Cardiac muscle cell (in vitro differentiated cells and primary cell): ENCODE data around the gene SASH1. TPM values are rescaled to one million over a fixed set of nuclear protein-coding genes. Genes with fewer than 3 reads are reported as not detected.
"Not testable (repeated sequence)": the region's sequence is repeated elsewhere in the genome, so short reads cannot be mapped to it uniquely, and the experiment has no call there.

ENCODE experiments used
- DNase-seq, 2 donors: peaks; one replicate each; pipeline versions ENCODE4 v3.0.0 to v3.0.0-alpha.2; 2010 to 2017; ENCODE audit warnings: low read depth in 1 of 2, low spot score in 1 of 2
- H3K27ac ChIP-seq: fragments of 200-600 bp; sonication (generic); 2 replicates; pipeline ENCODE4 v1.5.1; 2016
- H3K27me3 ChIP-seq: fragments of 200-600 bp; sonication (generic); 2 replicates; pipeline ENCODE4 v1.6.0; 2016; ENCODE audit warnings: control low read depth
- H3K36me3 ChIP-seq: fragments of 200-600 bp; sonication (generic); 2 replicates; pipeline ENCODE4 v1.5.1; 2016; ENCODE audit warnings: control low read depth
- H3K4me1 ChIP-seq: fragments of 200-600 bp; sonication (generic); 2 replicates; pipeline ENCODE4 v1.8.1; 2017; ENCODE audit warnings: low read depth, mild to moderate bottlenecking, mixed run types
- H3K4me3 ChIP-seq: fragments of 200-600 bp; sonication (generic); 2 replicates; pipeline ENCODE4 v1.5.1; 2016; ENCODE audit warnings: mild to moderate bottlenecking
- H3K9me3 ChIP-seq: fragments of 200-600 bp; sonication (generic); 2 replicates; pipeline ENCODE4 v1.5.1; 2017; ENCODE audit warnings: low read depth, mild to moderate bottlenecking, control low read depth
- CTCF ChIP-seq: IDR thresholded peaks from 2 replicates; pipeline ENCODE4 v1.5.1; 2012; ENCODE audit warnings: low read depth, mild to moderate bottlenecking, low read length
- polyA plus RNA-seq: library from polyadenylated mRNA; unstranded; fragments of >200 nt; fragmentation: Nextera tagmentation; extraction: Ambion mirVana; gene quantifications from 2 replicates; pipeline ENCODE4 v1.2.1, GENCODE V29; 2016
- total RNA-seq: library from RNA; depleted of rRNA; stranded (reverse); fragments of >200 nt; gene quantifications from 2 replicates; pipeline ENCODE4 v1.2.3, GENCODE V29; 2016

The SASH1 gene
- total and polyA plus RNA-seq, 2 experiments from 2014 or later, result 7.2 to 17.1 TPM

- Histone ChIP-seq H3K36me3 (no peaks in the 10 kb centered on the region), H3K9me3 (no peaks in the 10 kb centered on the region), H3K4me1 (no peaks in the 10 kb centered on the region), H3K27me3 (no peaks in the 10 kb centered on the region), H3K27ac (no peak overlapping the region), H3K4me3 (no peak overlapping the region)
- no peak for TF ChIP-seq CTCF
- no peak for DNase-seq
Observed at GRCh38 chr6:148370176-148370575, 27.5 kb downstream of the SASH1 start.

GRCh38 chr6:148374040-148374774, 31.6 kb downstream of the SASH1 start:
- H3K4me3 ChIP-seq, result no peak overlapping the region
- no peaks in the 10 kb centered on the region for H3K9me3 ChIP-seq
- no peak for TF ChIP-seq CTCF
- H3K27me3 ChIP-seq, result no peaks in the 10 kb centered on the region
- no peak overlapping the region for H3K27ac ChIP-seq
- no peak for DNase-seq
- no peaks in the 10 kb centered on the region for H3K36me3 ChIP-seq
- H3K4me1 ChIP-seq, result no peaks in the 10 kb centered on the region

GRCh38 chr6:148375401-148375800, 32.8 kb downstream of the SASH1 start:
- Histone ChIP-seq H3K9me3 (no peaks in the 10 kb centered on the region), H3K27me3 (no peaks in the 10 kb centered on the region), H3K27ac (no peak overlapping the region), H3K4me3 (no peak overlapping the region), H3K4me1 (no peaks in the 10 kb centered on the region), H3K36me3 (no peaks in the 10 kb centered on the region)
- no peak for DNase-seq
- TF ChIP-seq CTCF, result no peak

- Histone ChIP-seq H3K27ac (no peak overlapping the region), H3K9me3 (no peaks in the 10 kb centered on the region), H3K27me3 (no peaks in the 10 kb centered on the region), H3K36me3 (no peaks in the 10 kb centered on the region), H3K4me3 (no peak overlapping the region), H3K4me1 (no peaks in the 10 kb centered on the region)
- DNase-seq, result no peak
- no peak for TF ChIP-seq CTCF
Observed at GRCh38 chr6:148379481-148379880, 36.8 kb downstream of the SASH1 start.

GRCh38 chr6:148379966-148380713, 37.5 kb downstream of the SASH1 start:
- H3K4me3 ChIP-seq, result no peak overlapping the region
- H3K4me1 ChIP-seq, result no peaks in the 10 kb centered on the region
- DNase-seq, result peak in 1 of 2 donors; percentile 55
- H3K9me3 ChIP-seq, result no peaks in the 10 kb centered on the region
- H3K27ac ChIP-seq, result no peak overlapping the region
- no peak for TF ChIP-seq CTCF
- H3K36me3 ChIP-seq, result no peaks in the 10 kb centered on the region
- H3K27me3 ChIP-seq, result no peaks in the 10 kb centered on the region

- not testable (repeated sequence) for H3K9me3 ChIP-seq, H3K4me3 ChIP-seq, H3K36me3 ChIP-seq, H3K27me3 ChIP-seq, DNase-seq, H3K27ac ChIP-seq, H3K4me1 ChIP-seq
Observed at GRCh38 chr6:148382051-148382450, 39.4 kb downstream of the SASH1 start.
